Aorta (tissue), 5 donors: ENCODE data around the gene ANKRD36C. TPM values are rescaled to one million over a fixed set of nuclear protein-coding genes. Genes with fewer than 3 reads are reported as not detected.
A peak's percentile ranks its signal among the peaks of the same experiment; 100 is the strongest.
"Not testable (repeated sequence)": the region's sequence is repeated elsewhere in the genome, so short reads cannot be mapped to it uniquely, and the experiment has no call there.

Experiments
- ATAC-seq: fragments of 200-7000 bp; cut with Tn5 transposase; one replicate; pipeline ENCODE4 v1.9.1; 2022; ENCODE audit warnings: moderate library complexity; ENCODE audit not compliant: low FRiP score
- DNase-seq, 2 donors: peaks; one replicate each; pipeline ENCODE4 v3.0.0-alpha.2; 2020
- H3K27ac ChIP-seq, 2 donors: one replicate each; pipeline ENCODE4 v1.5.1; 2013; ENCODE audit warnings: low read length in 2 of 2, mild to moderate bottlenecking in 2 of 2, moderate library complexity in 2 of 2, control low read depth in 1 of 2, inconsistent platforms in 1 of 2, low read depth in 1 of 2
- H3K27me3 ChIP-seq, 2 donors: one replicate each; pipeline ENCODE4 v1.6.1; 2013; ENCODE audit warnings: control low read depth in 1 of 2, low read length in 1 of 2, mild to moderate bottlenecking in 1 of 2, moderate library complexity in 1 of 2; ENCODE audit not compliant: insufficient read depth in 2 of 2, control insufficient read depth in 1 of 2
- H3K36me3 ChIP-seq, 2 donors: one replicate each; pipeline ENCODE4 v1.6.1; 2013; ENCODE audit warnings: control low read depth in 1 of 2, low read length in 1 of 2, mild to moderate bottlenecking in 1 of 2; ENCODE audit not compliant: insufficient read depth in 2 of 2, control insufficient read depth in 1 of 2
- H3K4me1 ChIP-seq, 2 donors: one replicate each; pipeline ENCODE4 v1.6.1; 2013; ENCODE audit warnings: low read length in 2 of 2, control low read depth in 1 of 2, mild to moderate bottlenecking in 1 of 2, moderate library complexity in 1 of 2; ENCODE audit not compliant: insufficient read depth in 2 of 2, control insufficient read depth in 1 of 2
- H3K4me3 ChIP-seq, 2 donors: one replicate each; pipeline ENCODE4 v1.5.1; 2013; ENCODE audit warnings: low read length in 2 of 2, control low read depth in 1 of 2, mild to moderate bottlenecking in 1 of 2
- H3K9me3 ChIP-seq: one replicate; pipeline ENCODE4 v1.6.1; 2013; ENCODE audit warnings: mild to moderate bottlenecking, low read length; ENCODE audit not compliant: control insufficient read depth
- WGBS, 2 donors: extraction: QIAGEN DNeasy Blood & Tissue Kit; methylation state at CpG; one replicate each; pipeline ENCODE4 v1.1.7; 2013; 5-methylcytosine and 5-hydroxymethylcytosine counted together
- intact Hi-C, 2 donors: fragments of 100-400 bp; cut with DNase I; formaldehyde crosslinking; loops; one replicate each; pipeline versions ENCODE4 v1.14.2 to v1.15.0; 2022
- long read RNA-seq, 2 donors: library from polyadenylated mRNA; unstranded; transcript quantifications; one replicate each; pipeline ENCODE4 v2.0.0, GENCODE V29; 2020 to 2021
- polyA plus RNA-seq, 2 donors: library from polyadenylated mRNA; stranded (reverse); fragments of 200-250 nt; gene quantifications; one replicate each; pipeline ENCODE4 v1.2.3, GENCODE V29; 2013
- total RNA-seq, 2 donors: library from RNA; stranded (reverse); fragmentation: NEBNext Ultra II Directional; extraction: Animal tissue kit (Norgen Biotek cat#: 25700); gene quantifications; one replicate each; pipeline ENCODE4 v1.2.1, GENCODE V29; 2021
- donor health status: healthy with polysubstance abuse.
- donor health status: Bipolar disorder and iron deficiency.
- donor health status: DM: no; HTN: no; CAD: no.
- donor health status: DM: no; HTN: no; CAD: no.
- donor health status: DM: yes; HTN: yes; CAD: no.

The ANKRD36C gene
- 10 to 100 TPM; 52.7 to 81.1 TPM for total RNA-seq
- polyA plus RNA-seq = 1 to 10 TPM; 1.4 to 4.4 TPM
- long read RNA-seq, donor 1, partial matches to known transcripts = 31 of 62 reads
- long read RNA-seq, donor 1, other reads (novel, unspliced or antisense) = 31 of 62 reads
- long read RNA-seq, donor 2, partial matches to known transcripts = 13 of 27 reads
- long read RNA-seq, donor 2, other reads (novel, unspliced or antisense) = 14 of 27 reads

- WGBS, 2 donors = 0 to 1% methylated on average over 19 to 32 of the region's 56 CpGs
- not testable (repeated sequence) for H3K36me3 ChIP-seq, DNase-seq, H3K9me3 ChIP-seq, H3K27me3 ChIP-seq, H3K4me1 ChIP-seq
- peak within 1 kb of the TSS; percentile 14 to 33 for H3K4me3 ChIP-seq
- peak within 1 kb of the TSS in 1 of 2 donors; percentile 78 for H3K27ac ChIP-seq
- intact Hi-C loops = loop anchor here in 1 of 2 donors (5.0 to 10.0 kb wide), 2 partner anchors 181 to 513 kb away; partner anchors contain the start of gene NEURL3
- ATAC-seq = peak; percentile 94
These were observed at the start of gene ANKRD36C for GRCh38 chr2:95991351-95992094. ANKRD36C (minus strand) TSS chr2:95991824; CDS start chr2:95991708, 116 bp downstream.

- H3K36me3 ChIP-seq, H3K4me3 ChIP-seq, H3K27ac ChIP-seq, H3K27me3 ChIP-seq, H3K4me1 ChIP-seq, H3K9me3 ChIP-seq, intact Hi-C loops, ATAC-seq, DNase-seq: not testable (repeated sequence)
- no CpG with 5 or more reads among the region's 14 CpGs for WGBS, 2 donors
These were observed 43.9 kb upstream of the ANKRD36C start for GRCh38 chr2:96035554-96035953.

GRCh38 chr2:96034792-96035191 lies 43.2 kb upstream of the ANKRD36C start, which contains the start of gene GPAT2:
GPAT2 (minus strand) TSS chr2:96034916; CDS start chr2:96032359, 2,557 bp downstream.
- H3K27me3 ChIP-seq, intact Hi-C loops, H3K36me3 ChIP-seq, H3K27ac ChIP-seq, H3K4me3 ChIP-seq, H3K4me1 ChIP-seq, DNase-seq, H3K9me3 ChIP-seq: not testable (repeated sequence)
- peak; percentile 37 for ATAC-seq
- no CpG with 5 or more reads among the region's 34 CpGs for WGBS, 2 donors

- intact Hi-C loops, ATAC-seq, DNase-seq: not testable (repeated sequence)
These were observed 42.4 kb upstream of the ANKRD36C start for GRCh38 chr2:96033997-96034396.

GRCh38 chr2:96027725-96028325 lies 36.2 kb upstream of the ANKRD36C start:
- H3K9me3 ChIP-seq, H3K4me3 ChIP-seq, H3K4me1 ChIP-seq, H3K27me3 ChIP-seq, ATAC-seq, DNase-seq, H3K36me3 ChIP-seq, H3K27ac ChIP-seq: not testable (repeated sequence)
- intact Hi-C loops = loop anchor here in 1 of 2 donors (10.0 kb wide), 1 partner anchor 147 kb away; no protein-coding TSS in a partner anchor
- no CpG with 5 or more reads among the region's 16 CpGs for WGBS, 2 donors

More at GRCh38 chr2:96033997-96034396, 42.4 kb upstream of the ANKRD36C start:
- H3K9me3 ChIP-seq, H3K27ac ChIP-seq, H3K4me1 ChIP-seq, H3K4me3 ChIP-seq, H3K27me3 ChIP-seq, H3K36me3 ChIP-seq: not testable (repeated sequence)
- WGBS, 2 donors = no CpG with 5 or more reads among the region's 9 CpGs

GRCh38 chr2:96025755-96026154 lies 34.1 kb upstream of the ANKRD36C start:
- WGBS, 2 donors = 86% methylated on average over 6 of the region's 6 CpGs
- not testable (repeated sequence) for H3K27ac ChIP-seq, H3K9me3 ChIP-seq, H3K27me3 ChIP-seq, ATAC-seq, H3K36me3 ChIP-seq, H3K4me1 ChIP-seq, DNase-seq, H3K4me3 ChIP-seq
- intact Hi-C loops = loop anchor here in 1 of 2 donors (10.0 kb wide), 1 partner anchor 149 kb away; no protein-coding TSS in a partner anchor

- ATAC-seq (no peak), DNase-seq (no peak)
- no peak overlapping the region for H3K4me3 ChIP-seq
- 92 to 96% methylated on average over 4 of the region's 4 CpGs for WGBS, 2 donors
- intact Hi-C loops = loop anchor here in 1 of 2 donors (10.0 kb wide), 1 partner anchor 150 kb away; no protein-coding TSS in a partner anchor
- no peaks in the 10 kb centered on the region for H3K4me1 ChIP-seq
- no peak overlapping the region for H3K27ac ChIP-seq
- H3K36me3 ChIP-seq = no peaks in the 10 kb centered on the region
- no peaks in the 10 kb centered on the region for H3K27me3 ChIP-seq
- H3K9me3 ChIP-seq = no peaks in the 10 kb centered on the region
These were observed 33.5 kb upstream of the ANKRD36C start for GRCh38 chr2:96025194-96025492.

- Histone ChIP-seq H3K4me3 (no peak overlapping the region), H3K27ac (no peak overlapping the region), H3K9me3 (no peaks in the 10 kb centered on the region), H3K4me1 (no peaks in the 10 kb centered on the region), H3K27me3 (no peaks in the 10 kb centered on the region), H3K36me3 (no peaks in the 10 kb centered on the region)
- intact Hi-C loops = loop anchor here in 1 of 2 donors (10.0 kb wide), 1 partner anchor 150 kb away; no protein-coding TSS in a partner anchor
- ATAC-seq (no peak), DNase-seq (no peak)
- WGBS, 2 donors = 86 to 87% methylated on average over 26 to 27 of the region's 27 CpGs
These were observed 32.9 kb upstream of the ANKRD36C start for GRCh38 chr2:96024336-96025193.
